ENCODE results near the gene ULBP3. TPM values are rescaled to one million over a fixed set of nuclear protein-coding genes. Genes with fewer than 3 reads are reported as not detected.

Gene ULBP3
- total and polyA plus RNA-seq, 4 donors: 0.39 to 0.75 (median 0.41) TPM; not detected in 1

Other genes starting within 250 kb of the ULBP3 start
- 10 to 100 TPM; 24.4 to 35.3 TPM for gene LRP11, start 204.8 kb downstream of the ULBP3 start, total RNA-seq
- gene LRP11, start 204.8 kb downstream of the ULBP3 start, polyA plus RNA-seq: 10 to 100 TPM in 1 of 2 donors, under 1 TPM in 1; 0.63 to 13.3 TPM
- under 1 TPM; 0.18 to 0.65 TPM for gene RAET1E, start 171.0 kb downstream of the ULBP3 start, total RNA-seq
- gene RAET1E, start 171.0 kb downstream of the ULBP3 start, polyA plus RNA-seq: 1 to 10 TPM in 1 of 2 donors, not detected in 1; 1.7 TPM
- gene RAET1G, start 146.0 kb downstream of the ULBP3 start, total RNA-seq: under 1 TPM in 1 of 2 donors, not detected in 1; 0.99 TPM
- under 1 TPM in 1 of 2 donors, not detected in 1; 0.64 TPM for gene RAET1G, start 146.0 kb downstream of the ULBP3 start, polyA plus RNA-seq
- under 1 TPM; 0.66 to 0.68 TPM for gene ULBP2, start 127.1 kb downstream of the ULBP3 start, total RNA-seq
- gene ULBP2, start 127.1 kb downstream of the ULBP3 start, polyA plus RNA-seq: under 1 TPM in 1 of 2 donors, not detected in 1; 0.36 TPM
- gene ULBP1, start 105.2 kb downstream of the ULBP3 start, total RNA-seq: under 1 TPM in 1 of 2 donors, not detected in 1; 0.13 TPM
- under 1 TPM in 1 of 2 donors, not detected in 1; 0.38 TPM for gene ULBP1, start 105.2 kb downstream of the ULBP3 start, polyA plus RNA-seq
- gene RAET1L, start 43.6 kb downstream of the ULBP3 start, total RNA-seq: not detected
- not detected for gene RAET1L, start 43.6 kb downstream of the ULBP3 start, polyA plus RNA-seq
- under 1 TPM; 0.18 to 0.58 TPM for gene PPP1R14C, start 73.9 kb upstream of the ULBP3 start, total RNA-seq
- gene PPP1R14C, start 73.9 kb upstream of the ULBP3 start, polyA plus RNA-seq: 1 to 10 TPM in 1 of 2 donors, under 1 TPM in 1; 0.38 to 2.8 TPM